Stimulated activated CD8-positive, alpha-beta memory T cell treated with anti-CD3 and anti-CD28 coated beads, Interleukin-7, amount 100 ng/mL, for 48 hours (primary cell): Measurements from ENCODE around the gene LRRC9.
"Not testable (repeated sequence)": the region's sequence is repeated elsewhere in the genome, so short reads cannot be mapped to it uniquely, and the experiment has no call there.

Source experiments
- DNase-seq, 2 donors: peaks; one replicate each; pipeline ENCODE4 v3.0.0-alpha.2; 2020; ENCODE audit warnings: low read depth in 1 of 2; ENCODE audit errors: extremely low read depth in 1 of 2

LRRC9 gene

DNA sequence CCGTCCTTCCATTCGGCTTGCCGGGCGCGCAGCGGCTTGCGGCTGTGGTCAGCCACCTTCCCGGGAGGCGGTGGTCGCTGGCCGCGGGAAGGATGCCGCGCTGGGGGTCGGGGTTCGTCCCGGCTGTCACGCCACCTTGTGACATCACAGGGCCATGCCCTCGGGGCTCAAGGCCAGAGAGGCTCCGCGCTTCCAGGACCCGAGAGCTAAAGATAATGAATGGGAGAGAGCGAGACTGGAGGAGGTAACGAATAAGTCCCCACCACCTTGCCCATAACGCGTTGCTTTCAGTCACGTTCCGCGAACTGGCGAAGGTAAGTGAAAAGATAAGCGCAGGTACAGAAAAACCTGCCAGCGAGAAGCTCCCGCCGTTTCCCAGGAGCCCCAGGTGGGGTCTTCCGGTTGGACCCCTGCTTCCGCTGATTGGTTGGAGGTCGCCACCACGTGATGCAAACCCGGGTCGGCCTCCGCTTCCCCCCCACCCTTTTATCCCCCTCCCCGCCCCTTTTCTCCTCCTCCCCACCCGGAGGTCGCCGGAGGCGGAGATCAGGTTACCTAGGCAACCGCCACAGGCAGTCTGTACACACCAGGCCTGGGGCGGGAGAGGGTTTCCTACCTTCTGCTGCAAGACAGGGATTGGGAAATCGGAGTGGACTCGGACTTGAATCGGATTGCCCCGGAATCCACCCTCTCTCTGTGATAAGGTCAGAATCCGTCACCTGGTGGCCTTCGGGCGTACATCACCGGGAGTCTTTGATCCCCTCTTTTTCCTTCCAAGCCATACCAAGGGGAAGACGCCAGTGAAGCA, at the start of gene LRRC9:
Gene LRRC9, plus strand, starts transcription at position 575 of the 808 bp plus-strand sequence.
- no peak for DNase-seq

DNA sequence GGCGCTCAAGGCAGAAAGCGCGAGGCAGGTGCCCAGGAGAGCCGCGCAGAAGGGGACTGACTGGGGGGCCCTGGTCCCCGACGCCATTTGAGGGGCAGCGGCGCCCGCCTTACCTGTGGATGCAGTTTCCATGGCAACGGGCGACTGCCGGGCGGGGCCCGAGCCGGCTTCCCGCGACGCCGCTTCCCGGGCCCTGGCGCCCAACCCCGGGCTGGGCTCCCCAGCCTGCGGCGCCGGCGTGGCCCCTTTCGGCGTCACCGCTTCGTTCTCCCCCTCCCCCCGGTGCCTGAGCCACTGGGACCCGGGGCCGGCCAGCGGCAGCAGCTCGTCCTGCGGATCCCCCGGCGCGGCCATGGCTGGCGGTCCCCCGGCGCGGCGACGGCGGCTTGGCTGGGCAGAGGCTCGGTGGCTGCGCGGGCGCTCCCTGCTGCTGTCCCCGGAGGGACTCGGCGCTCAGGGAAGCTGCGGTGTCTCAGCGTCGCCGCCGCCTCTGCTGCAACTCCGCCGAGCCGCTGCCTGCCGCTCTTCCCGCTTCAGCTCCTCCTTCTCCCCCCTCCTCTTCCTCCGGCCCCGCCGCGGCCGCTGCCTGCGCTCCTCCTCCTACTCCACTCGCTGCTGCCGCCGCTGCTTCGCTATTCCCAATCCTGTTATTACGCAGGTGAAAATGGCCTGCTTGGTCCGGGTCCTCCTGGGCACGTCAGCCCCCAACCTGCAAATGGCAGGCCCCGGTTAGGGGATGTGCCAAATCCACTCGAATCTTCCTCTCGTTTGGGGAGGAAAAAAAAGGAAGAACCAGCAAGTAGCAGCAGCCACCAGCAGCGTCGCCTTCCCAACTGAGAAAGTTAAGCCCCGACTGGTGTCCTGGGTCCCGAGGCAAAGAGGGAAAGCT, 49.4 kb upstream of the LRRC9 start, which contains the start of gene RTN1:
Gene RTN1, minus strand, starts transcription at position 500 of the 889 bp plus-strand sequence. Its CDS starts 146 bp downstream, at position 354.
- no peak for DNase-seq

DNA sequence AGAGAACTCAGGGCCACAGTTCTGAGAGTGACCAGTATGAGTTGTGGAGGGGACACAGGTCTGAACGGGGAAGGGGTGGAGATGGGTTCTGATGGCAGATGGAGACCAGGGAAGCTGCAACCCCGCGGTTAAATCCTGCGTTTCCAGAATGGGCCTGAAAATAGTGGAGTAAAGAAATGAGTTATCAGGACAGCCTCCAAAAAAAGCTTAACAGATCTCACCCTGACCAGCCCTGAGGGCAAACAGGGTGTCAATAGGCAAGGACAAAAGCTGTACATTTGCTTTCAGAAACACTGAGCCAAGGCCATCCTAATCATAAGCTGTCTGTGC, 48.8 kb upstream of the LRRC9 start:
- DNase-seq: no peak

DNA sequence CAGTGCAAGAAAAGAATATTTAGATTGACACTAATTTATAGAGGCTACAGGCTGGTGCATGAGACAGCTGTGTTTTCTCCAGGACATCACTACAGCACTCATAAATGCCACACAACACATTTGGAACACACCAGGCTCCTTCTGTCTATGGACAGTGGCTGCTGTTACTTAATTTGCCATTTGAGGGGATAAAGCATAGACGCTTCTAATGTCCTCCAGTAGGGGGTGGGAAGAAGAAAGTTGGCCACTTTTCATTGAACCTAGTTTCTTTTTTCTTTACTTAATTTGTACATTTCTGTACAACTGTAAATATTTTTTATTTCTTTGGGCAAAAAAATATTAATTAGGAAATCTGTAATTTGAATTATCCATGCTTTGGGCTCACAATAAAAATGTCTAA, 37.0 kb upstream of the LRRC9 start:
- DNase-seq: no peak

DNA sequence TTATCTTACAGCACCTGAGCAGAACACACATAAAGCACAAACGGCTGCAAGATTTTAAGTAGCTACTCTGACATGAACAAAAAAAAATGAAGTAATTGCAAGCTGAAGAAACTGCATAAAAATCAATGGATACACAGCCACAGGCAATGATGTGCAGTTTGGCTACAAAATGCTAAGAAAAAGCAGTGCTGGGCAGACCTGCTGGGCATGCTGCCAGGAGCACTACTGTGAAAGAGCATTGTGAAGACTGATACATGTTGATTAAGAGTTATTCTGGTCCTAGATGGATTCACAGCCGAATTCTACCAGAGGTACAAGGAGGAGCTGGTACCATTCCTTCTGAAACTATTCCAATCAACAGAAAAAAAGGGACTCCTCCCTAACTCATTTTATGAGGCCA, 29.3 kb upstream of the LRRC9 start:
- DNase-seq: no peak

DNA sequence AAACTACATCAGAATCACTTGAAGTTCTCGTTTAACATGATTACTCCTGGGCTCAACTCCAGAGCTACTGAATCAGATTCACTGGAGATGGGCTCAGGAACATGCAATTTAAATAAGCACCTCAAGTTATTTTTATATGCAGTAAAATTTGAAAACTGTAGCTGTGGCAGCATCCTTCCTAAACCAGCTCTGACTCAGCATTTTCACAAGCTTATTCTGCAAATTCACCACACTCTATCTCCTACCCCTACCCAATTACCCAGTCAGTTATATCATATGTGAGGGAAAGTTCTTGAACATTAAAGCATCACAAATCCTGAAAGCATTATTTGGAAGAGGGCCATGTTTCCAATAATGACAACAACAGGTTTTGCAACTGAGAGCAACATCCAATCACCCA, 24.2 kb upstream of the LRRC9 start:
- DNase-seq: no peak

DNA sequence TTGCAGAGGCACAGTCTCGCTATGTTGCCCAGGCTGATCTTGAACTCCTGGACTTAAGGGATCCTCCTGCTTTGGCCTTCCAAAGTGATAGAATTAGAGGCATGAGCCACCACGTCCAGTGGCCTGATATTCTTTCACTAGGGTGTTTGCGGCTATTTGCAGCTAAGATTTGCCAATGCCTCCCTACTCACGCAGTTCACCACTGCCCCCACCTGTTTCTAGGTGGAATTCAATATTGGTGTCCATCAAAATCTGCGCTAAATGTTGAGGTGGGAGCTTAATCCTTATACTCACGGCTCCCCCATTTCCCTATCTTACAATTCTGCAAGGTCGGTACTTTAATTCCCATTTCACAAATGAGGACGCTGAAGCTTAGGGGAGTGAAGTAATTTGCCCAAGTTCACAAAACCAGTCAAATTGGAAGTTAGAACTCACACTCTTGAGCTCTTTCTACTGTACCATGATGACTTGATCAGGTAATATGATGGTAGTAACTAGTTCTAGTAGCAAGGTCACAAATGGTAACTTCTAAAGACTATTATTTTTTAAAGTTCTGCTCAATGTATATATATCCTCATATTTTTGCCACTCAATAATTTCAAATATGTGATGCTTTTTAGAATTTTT, 22.1 kb upstream of the LRRC9 start:
- no peak for DNase-seq

DNA sequence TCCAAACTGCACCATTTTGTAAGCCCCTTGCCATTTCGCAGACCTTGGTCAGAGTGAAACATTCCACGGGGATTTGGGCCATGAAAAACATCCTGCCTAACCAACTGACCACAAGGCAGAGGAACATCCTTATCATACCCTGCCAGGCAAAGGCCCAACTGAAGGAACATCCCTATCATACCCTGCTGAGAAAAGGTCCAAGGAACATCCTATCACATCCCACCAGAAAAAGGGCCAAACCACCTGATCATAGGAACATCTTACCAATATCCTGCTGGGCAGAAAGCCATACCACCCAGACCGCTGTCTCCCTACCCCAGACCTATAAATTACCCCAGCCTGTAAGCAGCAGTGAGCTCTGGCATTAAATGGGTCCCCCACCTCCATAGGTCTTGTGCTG, 19.4 kb upstream of the LRRC9 start:
- no peak for DNase-seq

DNA sequence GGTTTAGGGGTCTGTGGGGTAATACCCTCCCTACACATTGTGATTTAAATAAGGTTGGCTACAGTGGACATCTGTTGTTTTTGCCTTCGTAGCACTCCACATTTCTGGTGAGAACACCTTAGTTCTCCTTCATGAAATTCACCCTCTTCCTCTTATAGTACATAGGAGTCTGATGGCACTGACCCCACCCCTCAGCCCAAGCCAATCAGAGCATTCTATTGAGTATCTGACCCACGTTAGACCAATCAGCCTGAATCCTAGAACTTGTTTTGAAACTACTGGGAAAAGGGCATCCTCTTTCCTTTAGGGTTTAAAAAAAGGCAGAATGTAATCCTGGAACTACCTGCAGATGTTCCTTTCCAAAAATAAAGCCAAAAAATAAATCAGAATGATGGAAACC, 15.8 kb upstream of the LRRC9 start:
- DNase-seq: no peak

DNA sequence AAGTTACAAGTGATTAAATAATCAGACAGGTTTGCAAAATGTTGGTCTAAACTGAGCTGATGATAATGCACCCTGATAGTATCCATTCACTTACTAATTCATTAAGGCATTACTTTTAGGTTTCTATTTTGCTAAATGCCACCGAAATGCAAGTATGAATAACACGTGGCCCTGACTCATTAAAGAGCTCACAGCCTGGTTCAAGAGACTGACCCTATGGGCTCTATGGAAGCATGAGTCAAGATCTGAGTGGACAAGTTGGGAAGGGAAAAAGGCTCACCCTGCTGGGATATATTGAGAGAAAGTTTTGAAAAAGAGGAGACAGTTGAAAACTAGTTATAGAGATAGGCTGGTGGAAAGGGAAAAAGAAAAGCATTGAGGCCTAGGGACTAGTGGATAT, 14.8 kb upstream of the LRRC9 start:
- DNase-seq: no peak

DNA sequence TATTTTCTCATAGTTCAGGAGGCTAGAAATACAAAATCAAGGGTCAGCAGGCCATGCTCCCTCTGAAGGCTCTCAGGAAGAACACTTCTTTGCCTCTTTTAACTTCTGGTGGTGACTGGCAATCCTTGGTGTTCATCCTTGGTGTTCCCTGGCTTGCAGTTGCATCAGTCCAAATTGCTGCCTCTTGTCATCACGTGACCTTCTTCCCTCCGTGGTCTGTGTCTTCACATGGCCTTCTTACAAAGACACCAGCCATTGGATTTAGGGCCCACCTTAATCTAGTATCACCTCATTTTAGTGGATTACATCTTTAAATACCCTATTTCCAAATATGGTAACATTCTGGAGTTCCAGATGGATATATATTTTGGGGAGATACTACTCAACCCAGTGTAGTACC, 7.5 kb upstream of the LRRC9 start:
- DNase-seq: no peak

DNA sequence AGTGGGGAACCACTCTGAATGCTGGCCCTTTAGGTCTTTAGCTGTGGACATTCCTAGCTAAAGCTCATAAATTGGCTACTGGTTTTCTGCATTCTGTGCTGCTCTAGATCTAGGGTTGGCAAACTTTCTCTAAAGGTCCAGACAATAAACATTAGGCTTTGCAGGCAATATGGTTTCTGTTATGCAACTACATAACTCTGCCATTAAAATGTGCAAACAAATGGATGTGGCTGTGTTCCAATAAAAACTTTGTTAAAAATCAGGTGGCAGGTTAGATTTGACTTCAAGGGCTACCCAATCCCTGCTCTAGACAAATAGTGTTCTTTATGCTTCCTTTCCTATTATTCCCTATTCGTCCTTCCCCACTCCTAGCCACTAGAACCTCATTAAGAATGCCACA, 6.8 kb upstream of the LRRC9 start:
- DNase-seq: no peak

DNA sequence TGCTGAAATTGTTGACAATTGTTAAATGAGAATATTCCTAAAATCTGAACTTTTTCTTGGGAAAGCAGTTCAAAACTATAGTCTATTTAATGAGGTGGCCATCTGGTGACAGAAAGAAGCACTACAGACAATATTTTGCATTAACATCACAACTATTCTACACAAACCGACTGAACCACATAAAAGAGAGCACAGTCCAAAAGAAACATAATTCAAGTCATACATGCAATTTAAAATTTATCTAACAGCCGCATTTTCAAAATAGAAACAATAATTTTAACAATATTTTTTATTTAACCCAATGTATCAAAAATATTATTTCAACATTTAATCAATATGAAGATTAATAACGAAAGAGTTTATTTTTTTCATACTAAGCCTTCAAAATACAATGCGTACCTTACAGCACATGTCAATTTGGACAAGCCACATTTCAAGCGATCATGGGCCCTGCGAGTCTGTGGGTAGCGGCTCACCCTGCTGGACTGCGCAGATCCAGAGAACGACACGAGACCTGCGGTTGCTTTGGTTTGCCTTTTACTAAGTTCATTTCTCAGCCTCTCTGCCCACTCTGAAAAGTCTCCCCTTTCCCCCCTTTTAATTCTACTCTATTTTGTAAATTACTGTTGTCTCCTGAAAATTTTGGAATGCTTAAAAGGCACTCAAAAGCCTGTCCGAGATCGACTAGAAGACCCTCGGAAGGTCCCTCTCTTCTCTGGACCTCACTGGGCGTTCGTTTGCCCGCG, 947 bp upstream of the LRRC9 start:
- no peak for DNase-seq

DNA sequence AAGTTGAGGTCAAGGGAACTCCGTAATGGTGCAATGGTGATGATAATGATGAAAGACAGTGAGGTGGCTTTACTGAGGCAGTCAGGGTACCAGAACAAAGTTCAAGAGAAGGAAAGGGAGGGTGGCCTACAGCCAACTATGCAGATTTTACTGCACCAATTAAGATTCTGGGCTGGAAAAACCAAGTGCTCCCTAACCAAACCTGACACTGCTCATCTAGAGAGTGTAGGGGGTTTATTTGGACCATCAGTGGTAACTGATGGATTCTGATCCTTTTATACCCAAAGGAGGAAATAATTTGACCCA, 387 bp downstream of the LRRC9 start:
- no peak for DNase-seq

DNA sequence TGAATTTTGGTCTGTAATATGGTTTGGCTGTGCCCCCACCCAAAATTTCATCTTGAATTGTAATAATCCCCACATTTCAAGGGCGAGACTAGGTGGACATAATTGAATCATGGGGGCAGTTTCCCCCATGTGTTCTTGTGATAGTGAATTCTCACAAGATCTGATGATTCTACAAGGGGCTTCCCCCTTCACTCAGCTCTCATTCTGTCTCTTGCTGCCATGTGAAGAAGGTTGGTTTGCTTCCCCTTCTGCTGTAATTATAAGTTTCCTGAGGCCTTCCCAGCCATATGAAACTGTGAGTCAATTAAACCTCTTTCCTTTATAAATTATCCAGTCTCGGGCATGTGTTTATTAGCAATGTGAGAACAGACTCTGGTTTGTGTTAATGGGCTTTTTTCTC, 5.9 kb downstream of the LRRC9 start:
- no peak for DNase-seq

DNA sequence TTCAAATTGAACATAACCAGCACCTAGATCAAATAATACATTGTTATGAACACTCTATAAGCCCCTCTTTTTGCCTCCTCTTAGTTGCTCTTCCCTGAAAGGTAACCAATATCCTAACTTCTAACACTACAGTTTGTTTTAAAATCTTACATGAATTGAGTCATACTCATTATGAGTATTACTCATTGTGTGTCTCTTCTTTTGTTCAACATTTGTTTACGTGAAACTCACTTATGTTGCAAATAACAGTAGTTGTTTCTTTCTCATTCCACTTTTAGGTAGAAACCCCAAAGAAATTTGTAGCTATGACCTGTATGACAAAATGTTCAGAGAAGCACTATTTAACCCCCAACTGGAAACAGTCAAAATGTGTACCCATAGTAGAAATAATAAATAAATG, 6.6 kb downstream of the LRRC9 start:
- DNase-seq: no peak

DNA sequence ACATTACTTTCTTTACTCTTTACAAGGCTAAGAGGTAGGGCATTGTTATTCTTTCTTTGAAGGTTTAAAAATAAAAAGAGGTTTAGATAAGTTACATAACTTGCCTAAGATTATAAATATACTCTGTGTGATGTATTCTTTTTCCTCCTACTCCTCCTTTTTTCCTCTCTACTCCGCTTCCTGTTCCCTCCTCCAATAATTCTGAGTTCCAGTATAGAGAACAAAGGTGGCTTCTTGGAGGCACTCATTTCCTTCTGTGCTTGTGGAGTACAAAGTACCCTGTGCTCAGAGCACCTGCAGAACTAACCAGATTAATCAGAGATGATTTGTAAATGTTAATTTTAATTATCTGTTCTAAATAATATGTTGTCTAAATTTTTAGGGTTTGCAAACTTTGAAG, 11.3 kb downstream of the LRRC9 start:
- no peak for DNase-seq

DNA sequence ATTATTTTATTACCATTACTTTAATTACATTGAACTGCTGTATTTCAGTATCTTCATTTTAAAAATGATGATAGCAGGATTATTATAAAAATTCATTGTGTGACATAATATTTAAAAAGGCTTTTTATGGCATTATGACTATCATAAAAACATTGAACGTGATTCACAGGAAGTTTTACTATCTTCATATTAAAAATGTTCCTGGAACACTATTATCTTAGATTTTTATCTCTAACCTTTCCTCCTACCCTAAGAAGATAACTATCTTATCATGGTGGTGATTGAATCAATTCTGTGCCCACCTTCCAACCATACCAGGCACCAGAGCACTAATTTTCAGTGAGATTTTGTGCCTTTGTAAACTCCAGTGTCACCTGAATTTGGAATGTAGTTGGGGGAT, 16.2 kb downstream of the LRRC9 start:
- DNase-seq: no peak

DNA sequence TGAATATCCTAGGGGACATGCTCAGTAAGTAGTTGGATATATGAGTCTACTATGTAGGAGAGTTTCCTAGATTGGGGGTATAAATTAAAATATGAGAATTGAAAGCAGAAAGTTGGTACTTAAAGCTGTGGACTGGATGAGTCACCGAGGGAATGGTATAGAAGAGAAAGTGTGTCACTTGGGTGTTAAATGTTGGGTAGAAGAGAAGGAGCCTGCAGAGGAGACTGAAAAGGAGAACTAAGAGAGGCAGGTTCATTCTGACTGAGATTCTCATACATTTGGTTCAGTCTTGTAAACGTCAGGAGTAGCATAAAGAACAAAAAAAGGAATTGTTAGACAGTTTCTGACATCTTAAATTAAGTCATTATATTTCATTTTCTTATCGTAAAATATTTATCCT, 19.9 kb downstream of the LRRC9 start:
- no peak for DNase-seq

DNA sequence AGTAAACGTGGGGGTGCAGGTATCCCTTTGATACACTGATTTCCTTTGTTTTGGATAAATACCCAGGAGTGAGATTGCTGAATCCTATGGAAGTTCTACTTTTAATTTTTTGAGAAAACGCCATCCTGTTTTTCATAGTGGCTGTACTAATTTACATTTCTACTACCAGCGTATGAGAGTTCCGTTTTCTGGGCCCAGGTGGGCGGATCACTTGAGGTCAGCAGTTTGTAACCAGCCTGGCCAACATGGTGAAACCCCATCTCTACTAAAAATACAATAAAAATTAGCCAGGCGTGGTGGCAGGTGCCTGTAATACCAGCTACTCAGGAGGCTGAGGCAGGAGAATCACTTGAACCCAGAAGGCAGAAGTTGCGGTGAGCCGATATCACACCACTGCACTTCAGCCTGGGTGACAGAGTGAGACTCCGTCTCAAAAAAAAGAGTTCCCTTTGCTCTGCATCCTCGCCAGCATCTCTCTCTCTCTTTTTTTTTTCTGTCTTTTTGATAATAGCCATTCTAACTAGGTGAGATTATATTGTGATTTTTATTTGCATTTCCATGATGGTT, 22.4 kb downstream of the LRRC9 start:
- not testable (repeated sequence) for DNase-seq

DNA sequence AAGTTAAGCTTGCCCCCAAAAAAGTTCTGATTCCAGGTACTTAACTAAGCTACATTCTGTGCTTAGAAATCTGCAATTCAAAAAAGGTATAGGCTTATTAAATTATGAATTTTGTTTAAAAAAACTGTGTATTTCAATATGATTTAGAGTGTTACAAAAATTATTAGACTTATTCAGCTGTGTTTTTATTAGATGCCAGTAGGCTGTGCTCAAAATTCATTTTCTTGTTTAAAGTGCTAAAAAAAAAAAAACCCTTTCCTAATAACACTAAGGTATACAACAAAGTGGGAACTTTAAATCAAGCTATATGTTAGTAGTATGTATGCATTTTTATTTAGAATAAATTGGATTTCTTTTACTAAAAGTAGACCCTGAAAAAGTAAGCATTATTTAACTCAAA, 25.0 kb downstream of the LRRC9 start:
- no peak for DNase-seq
